Femur (tissue), 1 donor: Measurements from ENCODE around the gene FAM193A.
A peak's percentile ranks its signal among the peaks of the same experiment; 100 is the strongest.
"Not testable (repeated sequence)": the region's sequence is repeated elsewhere in the genome, so short reads cannot be mapped to it uniquely, and the experiment has no call there.

ENCODE experiments used
- DNase-seq: peaks from one replicate; pipeline ENCODE4 v3.0.0-alpha.2; 2017

The FAM193A gene

GRCh38 chr4:2733844-2734574 is 197.6 kb downstream of the FAM193A start:
- DNase-seq = no peak

- no peak for DNase-seq
These were observed 198.2 kb downstream of the FAM193A start for GRCh38 chr4:2734612-2735011.

GRCh38 chr4:2735869-2736268 is 199.4 kb downstream of the FAM193A start:
- no peak for DNase-seq

- DNase-seq = not testable (repeated sequence)
These were observed 201.8 kb downstream of the FAM193A start for GRCh38 chr4:2738296-2738695.

GRCh38 chr4:2741626-2742025 is 205.2 kb downstream of the FAM193A start:
- no peak for DNase-seq

- DNase-seq = no peak
These were observed 205.8 kb downstream of the FAM193A start for GRCh38 chr4:2742081-2742822.

GRCh38 chr4:2742823-2743517 is 206.5 kb downstream of the FAM193A start:
- no peak for DNase-seq

GRCh38 chr4:2743518-2744445 is 207.3 kb downstream of the FAM193A start:
- DNase-seq = no peak

- DNase-seq = no peak
These were observed 208.3 kb downstream of the FAM193A start for GRCh38 chr4:2744576-2745270.

- DNase-seq = no peak
These were observed 209.1 kb downstream of the FAM193A start for GRCh38 chr4:2745516-2745915.

GRCh38 chr4:2745981-2746806 is 209.7 kb downstream of the FAM193A start:
- peak; percentile 57 for DNase-seq

GRCh38 chr4:2746891-2747695 is 210.6 kb downstream of the FAM193A start:
- DNase-seq = no peak

- DNase-seq = no peak
These were observed 214.5 kb downstream of the FAM193A start for GRCh38 chr4:2750719-2751605.

GRCh38 chr4:2753436-2753835 is 217.0 kb downstream of the FAM193A start:
- no peak for DNase-seq

- DNase-seq = no peak
These were observed 218.7 kb downstream of the FAM193A start for GRCh38 chr4:2754848-2755819.

GRCh38 chr4:2755821-2756690 is 219.6 kb downstream of the FAM193A start, which contains the start of gene TNIP2:
Gene TNIP2, minus strand, starts transcription at chr4:2756336. Its CDS starts 47 bp downstream, at chr4:2756289.
- peak; percentile 92 for DNase-seq
